ENCODE results near the gene MATN3.
"Not testable (repeated sequence)": the region's sequence is repeated elsewhere in the genome, so short reads cannot be mapped to it uniquely, and the experiment has no call there.

The MATN3 gene

DNA sequence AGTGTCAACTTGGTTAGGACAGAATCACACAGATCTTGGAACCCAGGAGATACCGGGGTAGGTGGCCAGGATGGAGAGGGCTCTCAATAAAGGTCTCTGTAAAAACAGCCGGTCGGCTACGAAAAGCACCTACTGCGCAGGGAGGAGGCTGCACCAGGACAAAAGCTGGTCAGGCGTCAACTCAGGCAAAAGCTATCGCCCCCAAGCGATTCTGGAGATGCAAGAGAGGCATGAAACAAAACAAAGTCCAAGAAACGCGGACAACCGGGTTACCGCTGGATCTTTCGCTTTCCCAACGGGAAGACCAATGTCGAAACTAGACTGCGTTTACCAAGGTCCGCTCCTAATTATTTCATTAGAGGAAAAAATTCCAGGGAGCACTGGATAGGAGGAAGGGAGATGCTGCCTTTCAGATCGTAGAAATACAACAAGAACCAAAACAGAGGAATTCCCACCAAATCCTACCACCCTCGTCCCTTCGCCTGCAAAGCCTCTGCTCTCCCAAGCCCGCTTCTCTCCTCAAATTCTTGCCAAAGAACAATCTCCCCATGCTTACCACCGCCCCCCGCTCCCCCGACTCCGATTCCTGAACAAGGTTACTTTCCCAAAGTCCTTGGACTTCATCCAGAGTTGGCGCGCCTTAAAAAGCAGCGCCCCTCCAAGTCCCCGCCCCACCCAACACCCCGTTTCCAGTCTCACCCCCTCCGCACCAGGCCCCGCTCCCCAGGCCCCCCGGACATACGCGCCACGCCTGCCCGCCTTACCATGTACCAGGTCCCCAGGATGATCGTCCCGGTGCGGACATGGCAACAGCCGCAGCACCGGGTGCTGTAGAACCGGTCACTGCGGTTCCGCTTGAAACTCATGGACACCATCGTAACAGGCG is 38.4 kb upstream of the MATN3 start:
- DNase-seq = peak; percentile 47
- H3K27me3 Mint-ChIP-seq (ENCODE audit: low read depth, poor library complexity) = peaks cover 14% of the 10 kb centered on the region
- H3K4me1 Mint-ChIP-seq = peaks cover 22% of the 10 kb centered on the region

DNA sequence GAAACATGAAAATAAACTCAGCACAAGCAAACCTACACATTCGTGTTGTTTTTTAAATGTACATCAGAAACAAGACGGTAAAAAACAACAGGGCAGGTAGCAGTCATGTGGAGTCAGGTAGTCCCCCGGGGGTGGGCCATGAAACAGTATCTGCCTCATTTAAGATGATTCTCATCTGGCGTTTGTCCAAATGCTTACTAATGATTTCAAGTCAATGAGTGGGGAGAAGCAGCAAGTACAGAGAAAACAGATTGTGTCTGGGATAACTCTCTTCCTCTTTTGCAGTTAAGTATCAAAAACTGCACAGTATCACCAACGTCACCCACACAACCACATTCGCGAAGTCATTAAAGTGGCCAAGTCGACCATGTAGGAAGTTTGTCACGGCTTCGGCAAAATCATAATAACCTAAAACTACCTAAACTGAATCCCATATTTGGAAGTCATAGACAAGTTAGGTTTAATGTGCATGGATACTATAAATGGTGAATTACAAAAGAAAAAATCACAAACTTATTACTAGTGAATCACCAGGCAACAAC is 37.7 kb upstream of the MATN3 start:
- Mint-ChIP-seq H3K4me1 (peaks cover 22% of the 10 kb centered on the region), H3K4me3 (no peak overlapping the region), H3K27me3 (ENCODE audit: low read depth, poor library complexity) (peaks cover 7% of the 10 kb centered on the region), H3K9me3 (no peaks in the 10 kb centered on the region), H3K27ac (no peak overlapping the region), H3K36me3 (ENCODE audit: low read depth) (peaks cover 18% of the 10 kb centered on the region)
- TF ChIP-seq, protein P1, sequence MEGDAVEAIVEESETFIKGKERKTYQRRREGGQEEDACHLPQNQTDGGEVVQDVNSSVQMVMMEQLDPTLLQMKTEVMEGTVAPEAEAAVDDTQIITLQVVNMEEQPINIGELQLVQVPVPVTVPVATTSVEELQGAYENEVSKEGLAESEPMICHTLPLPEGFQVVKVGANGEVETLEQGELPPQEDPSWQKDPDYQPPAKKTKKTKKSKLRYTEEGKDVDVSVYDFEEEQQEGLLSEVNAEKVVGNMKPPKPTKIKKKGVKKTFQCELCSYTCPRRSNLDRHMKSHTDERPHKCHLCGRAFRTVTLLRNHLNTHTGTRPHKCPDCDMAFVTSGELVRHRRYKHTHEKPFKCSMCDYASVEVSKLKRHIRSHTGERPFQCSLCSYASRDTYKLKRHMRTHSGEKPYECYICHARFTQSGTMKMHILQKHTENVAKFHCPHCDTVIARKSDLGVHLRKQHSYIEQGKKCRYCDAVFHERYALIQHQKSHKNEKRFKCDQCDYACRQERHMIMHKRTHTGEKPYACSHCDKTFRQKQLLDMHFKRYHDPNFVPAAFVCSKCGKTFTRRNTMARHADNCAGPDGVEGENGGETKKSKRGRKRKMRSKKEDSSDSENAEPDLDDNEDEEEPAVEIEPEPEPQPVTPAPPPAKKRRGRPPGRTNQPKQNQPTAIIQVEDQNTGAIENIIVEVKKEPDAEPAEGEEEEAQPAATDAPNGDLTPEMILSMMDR (IDR thresholded peaks at IDR 0.05) = no peak
- DNase-seq = no peak

More for the DNA sequence above, 38.4 kb upstream of the MATN3 start:
- no peak overlapping the region for H3K27ac Mint-ChIP-seq
- TF ChIP-seq, protein P1 (IDR thresholded peaks at IDR 0.05) = no peak
- H3K36me3 Mint-ChIP-seq (ENCODE audit: low read depth) = peaks cover 13% of the 10 kb centered on the region
- H3K9me3 Mint-ChIP-seq = no peaks in the 10 kb centered on the region
- no peak overlapping the region for H3K4me3 Mint-ChIP-seq

DNA sequence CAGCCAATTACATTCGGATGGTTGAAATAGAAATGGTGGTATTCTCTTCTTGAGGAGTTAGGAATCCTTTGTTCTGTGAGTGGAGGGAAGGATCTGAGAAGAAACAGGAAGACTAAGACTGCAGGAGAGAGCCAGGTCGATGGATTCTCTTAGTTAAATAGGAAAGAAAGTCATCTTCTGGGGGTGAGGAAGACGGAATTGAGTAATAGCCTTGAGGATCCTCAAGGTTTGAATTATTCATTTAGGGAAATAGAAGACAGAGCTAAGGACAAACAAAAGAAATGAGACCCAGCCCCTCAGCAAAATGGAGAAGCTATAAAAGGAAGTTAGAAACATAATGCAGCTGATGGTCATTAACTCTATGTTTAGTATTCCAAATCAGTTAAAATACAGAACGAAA is 37.2 kb upstream of the MATN3 start:
- no peak overlapping the region for H3K4me3 Mint-ChIP-seq
- H3K36me3 Mint-ChIP-seq (ENCODE audit: low read depth) = peaks cover 19% of the 10 kb centered on the region
- peaks cover 7% of the 10 kb centered on the region for H3K27me3 Mint-ChIP-seq (ENCODE audit: low read depth, poor library complexity)
- no peak overlapping the region for H3K27ac Mint-ChIP-seq
- TF ChIP-seq, protein P1 (IDR thresholded peaks at IDR 0.05) = no peak
- H3K9me3 Mint-ChIP-seq = no peaks in the 10 kb centered on the region
- peaks cover 23% of the 10 kb centered on the region for H3K4me1 Mint-ChIP-seq
- DNase-seq = no peak

DNA sequence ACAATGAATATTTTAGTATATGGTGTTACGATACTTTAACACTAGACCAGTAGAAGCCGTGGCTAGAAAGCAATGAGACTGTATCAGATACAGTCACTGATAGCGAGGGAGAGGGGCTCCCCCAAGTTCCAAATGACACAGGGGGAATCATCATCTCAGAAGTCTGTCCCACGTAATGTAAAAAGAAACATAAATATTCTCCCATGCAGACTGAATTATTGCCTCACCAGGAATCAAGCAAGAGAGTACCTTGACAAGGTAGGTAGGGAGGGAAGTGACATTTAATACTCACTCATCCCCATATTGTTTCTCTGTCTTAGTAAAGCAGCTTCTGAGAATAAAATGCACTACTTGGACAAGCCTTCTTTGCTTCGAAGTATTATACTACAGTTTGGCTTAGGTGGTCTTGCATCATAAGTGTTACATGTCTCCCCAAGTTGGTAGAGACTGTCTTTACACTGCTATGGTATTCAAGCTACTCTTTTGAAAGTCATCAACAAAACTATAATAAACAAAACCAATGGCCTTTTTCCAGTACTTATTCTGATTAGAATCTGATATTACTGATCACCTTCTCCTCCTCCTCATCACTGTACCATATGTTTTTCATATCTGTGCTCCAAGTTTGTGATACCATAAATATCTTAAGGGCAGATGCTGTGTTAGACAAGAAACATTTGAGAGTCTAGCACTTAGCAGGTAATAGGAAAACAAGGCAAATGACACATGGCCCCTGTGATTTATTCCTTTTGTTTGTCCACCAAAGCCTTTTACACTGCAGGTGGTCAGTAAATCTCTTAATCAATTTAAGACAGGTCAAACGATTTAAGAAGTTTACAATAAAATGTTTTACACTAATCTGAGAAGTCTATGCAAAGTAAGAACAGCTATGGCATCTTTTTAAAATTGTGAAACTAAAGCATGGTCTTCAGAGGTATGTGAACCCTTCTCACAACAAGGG is 36.3 kb upstream of the MATN3 start:
- TF ChIP-seq, protein P1 (IDR thresholded peaks at IDR 0.05) = no peak
- Mint-ChIP-seq H3K36me3 (ENCODE audit: low read depth) (peaks cover 22% of the 10 kb centered on the region), H3K4me3 (no peak overlapping the region), H3K27me3 (ENCODE audit: low read depth, poor library complexity) (peaks cover 4% of the 10 kb centered on the region), H3K9me3 (no peaks in the 10 kb centered on the region), H3K27ac (peak overlapping the region; percentile 44), H3K4me1 (peaks cover 32% of the 10 kb centered on the region)
- DNase-seq = no peak

GRCh38 chr2:20045712-20046292 is 33.3 kb upstream of the MATN3 start:
- not testable (repeated sequence) for DNase-seq; H3K27me3 Mint-ChIP-seq (ENCODE audit: low read depth, poor library complexity); H3K9me3 Mint-ChIP-seq; H3K4me3 Mint-ChIP-seq
- Mint-ChIP-seq H3K4me1 (peaks cover 36% of the 10 kb centered on the region), H3K36me3 (ENCODE audit: low read depth) (peaks cover 36% of the 10 kb centered on the region), H3K27ac (peak overlapping the region; percentile 75)
